HG03520 (cell line): ENCODE measurements around the gene ANKFN1.

Experiments used
- ATAC-seq: cut with Tn5 transposase; IDR thresholded peaks from one replicate; pipeline ENCODE4 v1.9.1; 2021; ENCODE audit warnings: mild to moderate bottlenecking, moderate library complexity; ENCODE audit not compliant: unreplicated experiment

ANKFN1 gene

DNA sequence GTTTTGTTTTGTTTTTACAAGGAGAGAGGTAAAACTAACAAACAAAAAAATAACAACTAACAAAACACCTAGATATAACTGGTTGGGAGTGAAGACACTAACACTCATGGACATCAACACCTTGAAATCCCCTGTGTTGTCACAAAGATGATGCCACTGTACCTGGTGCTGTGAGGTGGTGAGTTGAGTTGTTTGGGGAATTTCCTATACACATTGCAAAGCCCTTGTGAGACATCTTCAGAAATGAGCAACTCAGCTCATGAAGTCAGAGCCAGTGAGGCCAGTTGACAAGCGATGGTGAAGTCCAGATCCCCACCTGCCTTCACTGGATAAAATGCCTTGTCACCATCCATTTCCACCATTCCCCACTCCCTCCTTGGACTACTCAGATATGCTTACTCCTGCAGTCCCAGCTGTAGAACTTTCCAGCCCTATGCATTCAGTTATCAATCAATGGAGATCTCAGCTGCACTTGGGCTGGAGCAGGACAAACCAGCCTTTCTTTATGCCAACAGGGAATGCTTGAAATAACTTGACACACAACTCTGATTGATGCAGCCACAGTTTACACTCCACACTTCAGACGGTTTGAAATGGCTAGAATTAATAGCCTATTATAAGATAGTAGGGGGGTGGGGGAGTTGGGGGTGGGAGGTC lies 22.2 kb downstream of the ANKFN1 start:
- no peak for ATAC-seq

DNA sequence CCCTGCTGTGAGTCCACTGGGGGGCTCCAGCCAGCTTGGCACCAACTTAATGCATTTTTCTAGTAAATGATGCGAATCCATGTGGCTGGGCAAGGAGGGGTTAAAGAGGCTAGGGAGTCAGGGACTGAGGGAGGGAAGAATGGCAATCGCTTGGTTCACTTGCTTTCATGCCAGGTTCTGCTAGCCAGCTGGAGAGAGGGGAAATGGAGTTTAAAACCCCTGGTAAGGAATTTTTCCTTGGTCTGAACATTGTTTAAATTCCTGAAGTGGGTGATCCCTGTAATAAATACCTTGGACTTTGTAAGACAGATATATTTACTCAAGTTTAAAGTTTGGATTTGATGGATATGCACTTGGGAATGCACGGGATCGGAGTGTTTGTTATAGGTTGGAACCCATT lies 22.8 kb downstream of the ANKFN1 start:
- no peak for ATAC-seq

DNA sequence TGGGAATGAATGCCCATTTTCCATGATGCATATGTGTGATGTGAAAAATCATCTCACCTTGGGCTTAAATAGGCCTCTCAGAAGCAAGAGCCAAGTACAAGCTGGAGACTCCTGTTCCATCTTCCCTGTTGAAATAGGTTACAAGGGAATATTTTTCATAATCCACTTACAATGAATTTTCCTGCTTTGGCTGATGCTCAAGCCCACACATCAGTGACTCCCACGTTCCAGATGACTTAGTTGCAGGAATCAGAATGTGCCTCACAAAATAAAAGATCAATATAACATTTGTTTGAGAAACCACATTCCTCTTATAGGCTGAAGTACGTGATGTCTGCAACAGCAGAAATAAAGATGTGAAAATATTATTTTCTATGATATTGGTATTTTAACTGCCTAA lies 24.1 kb downstream of the ANKFN1 start:
- ATAC-seq: no peak

DNA sequence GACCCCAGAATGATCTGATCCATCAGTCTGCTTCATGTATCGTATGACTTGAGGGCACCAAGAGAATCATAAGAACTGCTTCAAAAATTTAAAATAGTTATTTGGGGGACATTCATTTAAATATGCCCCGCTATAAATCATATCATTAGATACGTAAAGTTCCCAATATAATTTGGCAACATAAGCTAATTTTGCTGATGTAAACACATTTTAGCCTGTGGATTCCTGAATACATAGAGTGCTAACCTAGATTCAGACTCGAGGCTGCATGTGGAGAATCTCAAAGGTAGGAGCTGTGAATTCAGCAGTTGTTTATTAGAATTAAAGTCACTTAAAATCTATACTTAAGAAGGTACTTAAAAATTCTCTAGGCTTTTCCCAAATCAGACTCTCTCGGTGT lies 24.9 kb downstream of the ANKFN1 start:
- ATAC-seq: no peak

DNA sequence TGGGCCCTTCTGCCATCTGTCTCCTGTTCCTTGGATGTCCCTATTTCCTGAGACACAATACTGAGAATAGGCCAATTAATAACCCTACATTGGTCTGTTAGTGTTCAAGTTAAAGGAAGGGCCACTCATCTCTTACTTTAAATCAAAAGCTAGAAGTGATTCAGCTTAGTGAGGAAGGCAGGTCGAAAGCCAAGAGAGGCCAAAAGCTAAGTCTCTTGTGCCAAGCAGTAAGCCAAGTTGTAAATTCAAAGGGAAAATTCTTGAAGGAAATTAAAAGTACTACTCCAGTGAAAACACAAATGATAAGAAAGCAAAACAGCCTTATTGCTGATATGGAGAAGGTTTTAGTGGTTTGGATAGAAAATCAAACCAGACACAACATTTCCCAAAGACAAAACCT lies 28.8 kb downstream of the ANKFN1 start:
- no peak for ATAC-seq

DNA sequence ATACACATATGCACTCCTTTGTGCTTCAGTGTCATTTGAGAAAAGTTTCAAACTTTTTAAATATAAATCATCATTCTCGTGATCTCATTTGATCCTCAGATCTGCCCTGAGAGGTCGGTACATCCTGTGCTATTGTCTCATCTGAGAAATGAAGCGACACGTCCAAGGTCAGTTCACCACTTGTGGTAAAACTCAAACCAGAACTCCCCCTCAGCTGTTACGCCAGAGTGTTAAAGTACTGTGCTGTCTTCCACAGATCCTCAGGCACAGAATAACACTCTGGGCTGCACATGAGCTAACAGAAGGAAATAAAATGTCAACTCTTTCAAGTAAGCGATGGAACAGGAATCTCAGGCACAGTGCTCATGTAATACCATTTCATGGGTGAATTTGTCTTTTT lies 31.4 kb downstream of the ANKFN1 start:
- no peak for ATAC-seq

DNA sequence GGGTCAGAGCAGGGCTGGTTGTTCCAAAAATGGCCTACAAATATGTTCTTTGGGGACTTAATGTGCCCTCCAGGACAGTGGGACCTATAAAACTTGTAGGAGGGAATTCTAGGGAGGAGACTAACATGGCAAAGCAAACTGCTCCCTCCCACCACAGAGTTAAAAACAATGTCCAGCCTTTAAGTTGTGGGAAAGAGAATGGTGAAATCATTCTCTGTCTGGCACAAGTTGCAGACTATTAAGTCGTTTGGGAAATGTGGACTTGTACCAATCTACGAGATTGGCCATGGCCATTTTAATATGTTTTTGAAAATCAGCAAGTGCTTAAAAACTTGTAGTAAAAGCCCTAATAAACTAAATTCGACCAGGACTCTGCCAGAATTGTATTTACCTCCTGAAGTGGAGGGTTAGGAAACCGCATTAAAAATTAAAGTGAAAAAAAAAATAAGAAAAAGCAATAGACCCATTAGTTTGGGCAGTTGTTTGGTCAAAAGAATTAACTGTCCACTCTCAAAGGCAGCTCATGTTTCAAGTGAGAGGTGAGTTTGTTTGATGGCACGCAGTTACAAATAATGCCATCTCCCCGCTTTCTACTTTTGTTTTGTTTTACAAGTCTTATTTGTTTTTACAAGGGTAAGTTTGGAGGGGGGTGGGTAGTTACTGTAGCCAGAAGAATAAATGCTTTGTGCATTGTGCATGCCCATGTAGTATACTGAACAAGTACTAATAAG lies 32.4 kb downstream of the ANKFN1 start:
- ATAC-seq: no peak

DNA sequence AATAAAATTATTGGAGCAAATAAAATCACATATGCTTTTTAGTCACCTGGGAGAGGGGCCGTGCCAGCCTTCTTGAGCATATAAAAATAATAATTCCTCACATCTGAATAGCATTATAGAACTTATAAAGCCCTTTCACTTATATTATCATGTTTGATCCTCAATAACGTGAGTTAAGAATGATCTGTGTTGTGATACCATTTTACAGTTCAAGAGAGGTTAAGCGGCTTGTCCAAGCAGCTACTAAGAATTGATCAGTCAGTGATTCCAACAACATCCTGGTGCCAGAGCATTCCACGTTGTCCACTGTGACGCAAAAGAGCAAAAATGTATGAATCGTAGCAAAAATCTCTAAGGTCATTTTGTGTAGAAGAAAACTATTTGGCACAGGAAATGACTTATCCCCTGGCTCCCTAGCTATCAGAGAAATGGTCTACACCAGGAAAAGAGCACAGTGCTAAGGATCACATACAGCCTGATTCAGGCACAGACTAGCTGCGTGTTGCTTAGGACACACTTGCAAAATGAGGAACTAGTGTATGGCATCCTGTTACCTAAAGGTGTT lies 33.0 kb downstream of the ANKFN1 start:
- no peak for ATAC-seq

DNA sequence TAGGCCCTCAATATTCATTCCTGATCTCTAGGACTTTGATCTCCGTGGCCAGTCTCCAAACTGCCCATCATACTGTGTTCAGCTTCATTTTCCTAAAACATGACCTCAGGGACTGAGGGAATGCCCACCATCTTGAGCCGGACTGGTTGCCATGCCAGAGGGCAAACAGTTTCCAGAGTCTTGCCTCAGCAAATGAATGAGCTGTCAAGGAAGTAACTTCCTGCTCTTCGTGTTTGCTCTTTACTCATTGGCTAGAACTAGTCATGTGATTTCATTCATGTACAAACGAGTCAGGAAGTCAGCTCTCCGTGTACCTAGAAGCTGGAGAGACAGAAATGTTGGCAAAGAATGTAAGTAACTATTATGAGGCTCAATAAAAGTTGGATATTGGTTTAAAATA lies 50.2 kb downstream of the ANKFN1 start:
- no peak for ATAC-seq

DNA sequence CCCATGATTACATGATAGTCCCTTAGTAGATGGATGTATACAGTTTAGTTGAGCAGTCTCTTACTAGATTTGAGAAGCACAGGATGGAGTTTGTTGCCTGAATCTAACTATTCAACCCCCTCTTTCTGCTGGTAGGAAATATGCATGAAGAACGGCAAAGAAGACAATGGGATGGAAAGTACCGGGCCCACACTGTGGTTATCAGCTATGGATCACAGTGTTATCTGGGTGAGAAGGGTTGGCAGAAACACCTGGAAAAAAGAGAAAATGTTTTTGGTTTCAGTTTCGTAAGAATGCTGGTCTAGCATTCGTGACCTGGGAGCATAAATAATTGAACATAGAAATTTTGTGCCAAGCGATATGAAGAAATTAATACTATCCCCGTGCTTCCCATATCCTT lies 53.1 kb downstream of the ANKFN1 start:
- ATAC-seq: no peak

DNA sequence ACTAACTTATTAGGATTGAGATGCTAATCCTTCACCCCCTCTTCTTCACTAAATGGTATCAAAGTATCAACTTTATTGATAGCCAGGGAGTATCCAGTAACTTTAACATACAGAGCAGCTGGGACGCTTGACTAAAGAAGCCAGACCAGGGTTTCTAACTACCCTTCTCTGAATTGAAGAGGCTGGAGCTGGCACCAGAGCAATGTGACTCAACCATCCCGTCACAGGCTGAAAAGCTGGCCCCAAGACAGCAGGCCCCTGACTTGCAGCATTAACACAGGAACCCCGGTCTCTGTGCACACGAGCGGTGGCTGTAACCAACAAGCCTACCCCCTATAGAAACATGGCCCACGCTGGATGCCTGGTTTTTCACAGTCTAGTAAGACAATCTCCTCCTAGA lies 59.8 kb downstream of the ANKFN1 start:
- ATAC-seq: no peak

DNA sequence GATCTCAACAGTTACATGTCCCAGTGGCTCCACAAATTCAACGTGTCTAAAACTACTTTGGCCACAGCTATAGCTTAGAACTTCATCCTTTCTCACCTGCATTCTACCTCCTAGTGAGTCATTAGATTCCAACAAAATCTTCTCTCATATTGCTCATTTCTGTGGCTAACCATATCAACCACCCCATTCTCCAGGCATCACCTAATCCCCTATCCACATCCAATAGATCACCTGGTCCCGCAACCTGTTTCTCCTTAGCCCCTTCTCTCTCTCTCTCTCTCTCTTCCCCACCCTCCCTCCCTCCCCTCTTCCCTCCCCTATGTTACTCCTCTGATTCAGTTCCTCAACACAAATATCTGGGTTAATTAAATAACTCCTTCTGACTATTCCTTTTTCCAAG lies 64.6 kb downstream of the ANKFN1 start:
- no peak for ATAC-seq

DNA sequence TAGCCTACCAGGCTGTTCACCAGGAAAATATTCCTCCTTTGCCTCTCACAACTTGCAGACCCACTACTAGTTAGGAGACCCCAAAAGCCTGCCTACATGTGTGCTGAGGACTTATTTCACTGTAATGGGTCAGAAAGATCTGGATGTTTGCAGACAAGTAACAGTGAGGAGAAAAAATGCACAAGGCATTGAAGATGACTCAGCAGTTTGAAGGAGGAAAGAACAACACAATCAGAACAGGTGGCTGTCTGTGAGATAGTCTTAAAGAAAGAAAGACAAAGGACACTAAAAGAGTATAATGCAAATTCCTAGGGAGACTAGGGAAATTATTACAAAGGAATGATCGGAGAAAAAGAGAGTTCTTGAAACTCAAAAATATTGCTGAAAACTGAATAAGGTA lies 69.0 kb downstream of the ANKFN1 start:
- ATAC-seq: no peak

DNA sequence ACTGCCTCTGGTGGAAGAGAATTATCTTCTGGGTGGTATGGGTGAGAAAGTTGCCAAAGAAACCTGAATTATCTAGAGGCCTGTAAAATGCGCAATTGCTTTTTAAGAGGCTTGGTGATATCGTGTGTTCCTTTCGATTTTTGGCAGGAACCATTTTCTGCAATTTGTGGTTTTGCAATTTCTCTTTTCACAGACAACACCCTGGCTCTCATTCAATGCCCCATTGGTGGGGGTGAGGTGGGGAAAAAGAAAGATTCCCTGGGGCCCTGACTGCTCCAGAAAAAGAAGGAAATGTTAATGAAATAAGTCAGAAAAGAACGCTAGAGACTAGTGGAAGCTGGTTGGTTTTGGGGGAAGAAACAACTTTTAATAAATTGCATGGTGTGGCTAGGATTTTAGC lies 77.4 kb downstream of the ANKFN1 start:
- ATAC-seq: no peak

DNA sequence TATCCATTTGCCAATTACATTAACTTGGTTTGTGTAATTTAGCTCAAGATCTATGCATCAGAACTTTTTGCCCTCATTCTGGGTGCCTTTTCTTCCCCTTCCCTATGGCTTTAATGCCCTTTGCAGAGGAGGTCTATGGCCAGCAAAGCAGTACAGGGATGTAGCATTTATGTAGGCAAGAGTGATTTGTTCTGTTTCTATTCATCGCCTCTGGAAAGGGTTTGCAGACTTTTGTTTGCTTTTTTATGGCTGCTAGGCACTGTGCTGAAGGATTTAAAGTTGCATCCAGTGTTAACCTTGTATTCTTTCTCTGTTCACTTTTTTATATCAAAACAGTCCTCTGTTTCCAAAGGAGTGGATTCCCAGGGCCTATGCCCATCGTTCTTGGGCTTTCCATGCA lies 78.0 kb downstream of the ANKFN1 start:
- no peak for ATAC-seq

DNA sequence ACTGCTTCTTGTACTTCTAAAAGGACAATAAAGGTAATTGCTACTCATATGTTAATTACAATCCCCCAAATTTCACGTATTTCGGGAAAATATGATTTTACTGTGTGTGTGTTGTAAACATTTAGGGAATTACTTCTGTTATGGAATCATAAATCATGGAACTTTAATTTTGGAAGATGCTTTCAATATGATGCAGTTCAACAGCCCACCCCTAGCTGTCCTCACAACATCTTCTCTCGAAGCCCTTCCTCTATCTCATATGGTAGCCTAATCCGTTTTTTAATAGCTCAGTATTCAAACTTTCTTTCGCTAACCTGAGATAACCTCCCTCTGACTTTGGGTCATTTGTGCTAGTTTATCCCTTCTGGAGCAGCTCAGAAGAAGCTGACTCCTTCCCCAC lies 78.4 kb downstream of the ANKFN1 start:
- no peak for ATAC-seq

DNA sequence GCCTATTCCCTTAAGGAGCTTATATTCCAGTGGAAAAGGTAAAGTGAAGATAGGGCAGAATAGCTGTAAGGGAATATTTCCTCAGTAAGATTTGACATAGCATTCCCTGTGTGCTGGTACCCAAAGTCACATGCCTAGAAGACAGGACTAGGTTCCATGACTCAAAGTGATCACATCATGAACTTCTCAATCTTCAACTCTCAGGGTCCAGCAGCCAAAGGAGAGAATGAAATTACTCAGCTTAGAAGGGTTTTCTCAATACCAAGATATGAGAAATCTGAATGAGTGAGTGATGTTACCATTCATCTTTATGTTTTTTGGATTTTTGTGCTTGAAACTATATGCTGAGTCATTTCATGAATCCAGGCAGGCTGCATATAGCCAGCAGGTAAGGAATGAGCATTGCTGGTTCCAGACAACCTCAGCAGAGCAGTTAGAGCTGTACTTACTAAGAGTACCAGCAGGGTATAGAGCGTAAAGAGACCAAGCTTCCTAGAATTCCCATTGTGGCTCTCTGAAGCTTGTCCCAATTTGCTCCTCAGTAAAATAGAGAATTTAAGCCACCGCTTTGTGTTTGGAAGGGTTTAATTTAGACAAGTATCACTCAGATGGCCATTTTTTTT lies 91.1 kb downstream of the ANKFN1 start:
- ATAC-seq: no peak

DNA sequence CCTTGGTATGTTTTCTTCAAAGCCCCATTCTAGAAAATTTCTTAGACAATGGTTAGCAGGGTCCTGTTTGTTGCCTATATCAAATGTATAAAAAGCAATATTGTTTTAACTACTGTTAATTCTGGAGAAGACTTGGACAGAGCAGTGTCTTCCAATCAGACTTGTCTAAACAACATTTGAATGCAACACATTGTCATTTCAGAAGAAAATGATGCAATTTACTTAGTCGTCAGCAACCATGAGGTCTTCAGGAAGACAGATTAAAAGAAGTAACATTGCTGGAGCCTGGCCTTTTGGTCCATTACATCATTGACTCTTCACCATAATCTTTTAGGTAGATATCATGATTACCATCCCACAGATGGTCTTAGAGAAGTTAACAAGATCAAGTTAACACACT lies 94.5 kb downstream of the ANKFN1 start:
- ATAC-seq: no peak

DNA sequence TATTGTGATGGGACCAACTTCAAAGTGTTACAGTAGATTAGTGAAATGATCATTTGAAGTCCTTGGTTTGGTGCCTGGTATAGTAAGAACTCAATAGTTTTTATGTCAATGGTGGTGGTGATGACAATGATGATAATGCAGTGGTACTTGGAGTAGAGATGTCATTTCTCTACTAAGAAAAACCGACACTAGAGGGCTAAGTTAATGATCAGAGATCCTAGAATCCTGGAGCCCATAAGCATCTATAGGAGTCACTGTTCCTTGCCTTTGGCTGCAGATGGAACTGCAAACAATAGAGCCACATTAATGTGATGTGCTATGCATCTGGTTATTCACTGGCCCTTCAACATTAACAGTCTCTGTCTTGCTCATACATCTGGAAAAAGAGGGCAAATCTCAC lies 103.8 kb downstream of the ANKFN1 start:
- no peak for ATAC-seq

DNA sequence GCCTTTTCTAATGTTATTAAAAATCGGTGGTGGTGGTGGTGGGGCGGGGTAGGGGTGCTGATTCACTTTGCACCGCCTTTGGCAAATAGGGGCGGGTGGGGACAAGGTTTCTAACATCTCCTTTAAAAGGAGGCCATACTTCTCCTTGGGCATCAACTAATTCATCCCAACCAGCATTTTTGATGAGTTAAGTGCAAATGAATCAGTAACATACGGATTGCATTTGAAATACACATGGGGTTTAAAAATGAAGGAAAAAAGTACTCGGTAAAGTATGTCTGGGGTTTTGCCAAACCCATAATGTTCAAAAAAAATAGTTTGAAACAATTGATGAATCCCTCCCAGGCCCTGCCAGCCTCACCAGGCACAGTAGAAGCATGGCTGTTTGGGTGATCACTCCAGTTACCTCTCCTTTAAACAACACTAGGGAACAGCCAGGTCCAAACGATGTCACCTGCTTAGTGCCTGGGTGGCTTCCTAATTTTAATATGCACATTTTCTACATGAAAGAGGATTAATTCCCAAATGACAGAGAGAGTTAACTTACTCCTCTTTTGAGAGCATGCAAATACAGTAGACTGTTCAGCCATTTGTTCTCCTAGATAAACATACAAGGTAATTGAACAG lies 107.2 kb downstream of the ANKFN1 start:
- ATAC-seq: no peak

DNA sequence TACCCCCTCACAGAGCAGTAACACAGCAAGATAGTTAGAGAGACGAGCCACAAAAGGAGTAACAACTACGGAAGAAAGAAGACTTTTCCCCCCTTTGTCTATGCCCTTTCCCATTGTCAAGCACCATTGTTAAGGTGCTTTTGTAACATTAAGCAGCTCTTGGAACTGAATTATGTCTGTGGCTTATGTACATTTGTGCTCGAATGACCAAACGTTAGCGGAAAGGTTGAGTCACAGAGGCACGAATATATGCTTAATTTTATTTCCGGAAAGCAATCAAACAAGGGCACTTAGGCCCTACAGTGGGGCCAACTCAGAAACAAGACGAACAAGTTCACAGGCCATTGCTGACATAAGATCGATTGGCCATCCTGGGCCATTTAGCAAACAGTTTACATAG lies 109.5 kb downstream of the ANKFN1 start:
- ATAC-seq: no peak
